Subcutaneous preadipocyte (primary cell): ENCODE measurements around the gene TMEM222. TPM values are rescaled to one million over a fixed set of nuclear protein-coding genes. Genes with fewer than 3 reads are reported as not detected.

Experiments used
- small RNA-seq: library from RNA; depleted of rRNA; stranded (forward); fragments of <200 nt; gene quantifications from one replicate; pipeline ENCODE3, GENCODE V24; 2012
- total RNA-seq: library from RNA; depleted of rRNA; stranded (reverse); fragments of >200 nt; gene quantifications from 2 replicates; pipeline ENCODE4 v1.2.3, GENCODE V29; 2012

TMEM222 gene, protein sequence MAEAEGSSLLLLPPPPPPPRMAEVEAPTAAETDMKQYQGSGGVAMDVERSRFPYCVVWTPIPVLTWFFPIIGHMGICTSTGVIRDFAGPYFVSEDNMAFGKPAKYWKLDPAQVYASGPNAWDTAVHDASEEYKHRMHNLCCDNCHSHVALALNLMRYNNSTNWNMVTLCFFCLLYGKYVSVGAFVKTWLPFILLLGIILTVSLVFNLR
- total RNA-seq = 21.9 and 25.0 TPM in 2 replicates

DNA sequence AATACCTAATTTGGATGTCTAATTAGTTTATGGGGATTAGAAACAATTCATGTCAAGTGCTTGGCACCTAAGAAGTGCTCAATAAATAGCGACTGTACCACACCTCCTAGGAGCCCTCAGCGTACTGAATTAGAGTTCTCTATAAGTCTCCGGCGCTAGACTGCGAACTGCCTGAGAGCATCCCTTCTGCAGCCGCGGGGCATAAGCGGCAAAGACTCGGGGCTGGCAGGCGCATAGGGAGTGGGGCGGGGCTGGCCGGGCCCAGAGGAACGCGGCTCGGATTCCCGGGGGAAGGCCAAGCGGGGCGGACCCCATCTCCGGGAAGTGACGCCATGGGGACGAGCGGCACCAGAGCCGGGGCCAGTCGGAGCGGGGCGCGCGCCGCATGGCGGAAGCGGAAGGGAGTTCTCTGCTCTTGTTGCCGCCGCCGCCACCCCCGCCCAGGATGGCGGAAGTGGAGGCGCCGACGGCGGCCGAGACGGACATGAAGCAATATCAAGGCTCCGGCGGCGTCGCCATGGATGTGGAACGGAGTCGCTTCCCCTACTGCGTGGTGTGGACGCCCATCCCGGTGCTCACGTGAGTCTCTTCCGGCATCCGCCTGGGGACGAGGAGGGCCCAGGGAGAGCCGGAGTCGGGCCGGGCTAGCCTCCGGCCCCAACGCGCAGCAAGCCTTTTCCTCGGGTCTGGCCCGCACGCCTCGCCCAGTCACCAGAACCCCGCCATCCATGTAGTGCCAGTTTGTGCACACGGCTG is at the start of gene TMEM222:
Gene TMEM222, plus strand, starts transcription at position 351 of the 756 bp plus-strand sequence. Its CDS starts 35 bp downstream, at position 386.

DNA sequence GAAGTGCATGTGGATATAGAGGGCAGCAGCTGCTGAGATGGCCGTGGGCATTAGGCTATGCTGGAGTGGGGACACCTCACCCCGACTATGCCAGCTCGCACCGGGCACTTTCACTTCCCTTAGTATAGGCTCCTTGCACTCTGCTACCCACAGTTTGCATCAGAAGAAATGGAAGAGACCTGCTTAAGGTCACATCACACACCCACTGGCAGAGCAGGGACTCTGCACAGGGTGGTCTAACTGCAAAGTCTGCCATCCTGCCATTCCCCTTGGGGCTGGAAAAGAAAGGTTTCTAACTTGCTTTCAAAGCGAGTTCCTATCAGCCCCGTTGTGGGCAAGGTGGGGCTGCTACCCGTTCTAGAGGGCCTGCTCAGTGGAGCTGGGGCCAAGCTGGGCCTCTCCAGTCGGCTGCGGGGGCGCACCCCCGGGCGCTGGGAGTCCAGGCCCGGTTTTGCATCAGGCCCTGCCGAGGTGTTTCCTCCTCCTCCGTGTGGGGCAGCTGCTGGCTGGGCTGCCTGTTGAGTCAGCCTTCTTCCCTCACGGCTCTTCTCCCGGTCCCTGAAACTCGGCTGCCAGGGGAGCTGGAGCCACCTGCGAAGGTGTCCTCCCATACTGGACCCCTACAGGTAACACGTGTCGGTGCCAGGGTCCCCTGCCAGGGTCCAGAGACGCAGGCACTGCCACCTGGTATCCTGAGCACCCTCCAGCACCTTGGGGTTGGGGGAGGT is 19.7 kb downstream of the TMEM222 start, which contains the start of gene SYTL1:
Gene SYTL1, plus strand, starts transcription at position 498 of the 728 bp plus-strand sequence. CDS start 3,313 bp downstream, outside the sequence.

DNA sequence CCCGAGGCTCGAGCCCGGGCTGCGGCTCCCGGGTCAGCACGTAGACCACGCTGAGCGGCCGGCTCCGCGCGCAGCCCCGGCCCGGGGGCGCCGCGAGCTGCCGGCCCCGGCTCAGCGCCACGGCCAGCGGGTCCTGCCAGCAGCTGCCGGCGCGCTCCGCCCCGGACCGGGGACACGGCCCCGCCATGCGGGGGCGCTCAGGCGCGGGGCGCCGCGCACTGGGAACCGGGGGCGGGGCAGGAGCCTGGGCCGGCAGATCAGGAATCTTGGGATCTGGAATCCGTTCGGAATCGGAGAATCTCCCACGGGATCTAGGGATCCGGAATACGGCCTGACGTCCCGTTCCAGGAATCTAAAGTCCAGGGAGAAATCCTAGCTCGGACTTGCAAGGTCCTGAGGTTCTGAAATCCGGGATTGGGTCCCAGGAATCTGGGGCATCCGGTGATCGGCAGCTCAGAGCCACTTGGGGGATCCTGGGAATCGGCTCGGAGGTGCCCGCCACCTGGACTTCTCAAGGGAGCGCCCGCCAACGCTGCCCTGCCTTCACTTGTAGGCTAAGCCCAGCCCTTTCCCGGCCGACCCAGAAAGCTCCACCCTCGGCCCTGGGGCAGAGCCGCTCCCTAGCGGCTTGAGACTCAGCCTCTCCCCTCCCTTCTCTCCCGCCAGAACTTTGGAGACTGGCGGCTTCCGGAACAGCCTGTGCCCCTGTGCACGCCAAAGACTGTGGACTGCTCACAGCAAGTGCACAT is 44.6 kb downstream of the TMEM222 start, which contains the start of gene MAP3K6:
Gene MAP3K6, minus strand, starts transcription at position 551 of the 749 bp plus-strand sequence. Its CDS starts 364 bp downstream, at position 187.

DNA sequence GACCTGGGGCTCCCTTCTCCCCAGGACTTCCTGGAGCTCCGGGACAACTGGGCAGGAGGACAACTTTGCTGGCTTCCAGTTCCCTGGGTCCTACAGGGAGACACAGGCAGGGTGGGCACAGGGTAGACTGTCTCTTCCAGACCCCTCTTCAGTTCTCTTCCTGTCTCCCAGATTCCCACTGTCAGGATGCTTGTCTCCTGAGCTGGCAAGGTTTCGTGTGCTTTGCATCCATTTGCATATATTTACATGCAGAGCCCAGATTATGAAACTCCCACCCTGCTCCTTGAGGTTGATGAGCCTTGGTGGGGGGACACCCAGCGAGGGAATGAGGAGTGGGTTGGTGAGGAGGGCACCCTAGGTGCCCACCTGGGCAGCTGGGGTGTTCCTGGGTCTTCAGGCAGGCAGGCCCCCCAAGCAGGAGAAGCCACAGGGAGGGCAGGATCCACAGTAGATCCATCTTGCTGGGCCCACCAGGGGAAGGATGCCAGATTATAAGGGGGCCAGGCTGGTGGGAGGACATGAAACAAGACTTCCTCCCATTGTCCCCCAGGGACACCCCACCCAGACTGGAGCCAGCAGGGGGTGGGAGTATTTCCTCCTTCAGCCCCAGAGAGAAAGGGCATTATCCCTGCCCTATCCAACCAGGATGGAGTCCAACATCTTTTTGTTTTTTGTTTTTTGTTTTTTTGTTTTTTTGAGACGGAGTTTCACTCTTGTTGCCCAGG is 52.6 kb downstream of the TMEM222 start, which contains the start of gene FCN3:
Gene FCN3, minus strand, starts transcription at position 463 of the 725 bp plus-strand sequence. Its CDS starts 6 bp downstream, at position 457.

DNA sequence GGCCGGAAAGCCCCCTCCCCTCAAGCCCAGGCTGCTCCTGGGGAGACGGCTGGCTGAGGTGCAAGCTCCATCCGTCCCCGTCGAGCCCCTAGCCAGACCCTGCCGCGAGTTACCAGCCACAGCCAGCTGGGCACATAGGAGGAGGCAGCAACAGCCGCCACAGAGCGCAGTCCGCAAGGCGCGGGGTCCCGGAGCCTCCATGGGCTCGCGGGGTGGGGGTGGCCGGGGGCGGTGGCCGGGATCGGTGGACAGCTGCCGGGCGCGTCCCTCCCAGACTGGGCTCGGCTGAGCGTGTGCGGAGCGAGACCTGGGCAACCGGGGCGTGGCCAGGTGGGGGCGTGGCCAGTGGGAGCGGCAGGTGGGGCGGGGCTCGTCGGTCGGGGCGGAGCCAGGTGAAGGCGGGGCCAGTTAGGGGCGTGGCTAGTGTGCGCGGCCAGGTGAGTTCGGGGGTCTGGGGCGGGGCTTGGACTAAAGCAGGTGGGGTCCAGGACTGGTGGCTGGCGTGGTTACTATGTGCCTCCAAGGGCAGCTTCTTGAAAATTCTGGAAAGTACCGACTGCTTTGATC is 61.2 kb downstream of the TMEM222 start, which contains the start of gene CD164L2:
Gene CD164L2, minus strand, starts transcription at position 295 of the 567 bp plus-strand sequence. Its CDS starts 94 bp downstream, at position 201.

Small RNA genes within 50 kb of the gene (small RNA-seq; reads per million reads assigned to genes)
- 0.27 reads per million, percentile 5 among the genes with 10 or more reads in this experiment for gene RNU6-48P

Other genes with a start within 250 kb of the TMEM222 start
- gene SLC9A1, start 167.0 kb upstream of the TMEM222 start, total RNA-seq = 3.7 and 5.3 TPM in 2 replicates
- 13.6 and 18.8 TPM in 2 replicates for gene WDTC1, start 87.5 kb upstream of the TMEM222 start, total RNA-seq
- not detected in 2 replicates for gene SYTL1, start 19.9 kb downstream of the TMEM222 start, total RNA-seq
- gene MAP3K6, start 44.8 kb downstream of the TMEM222 start, total RNA-seq = 24.8 and 26.5 TPM in 2 replicates
- not detected in 2 replicates for gene FCN3, start 52.7 kb downstream of the TMEM222 start, total RNA-seq
- gene CD164L2, start 61.2 kb downstream of the TMEM222 start, total RNA-seq = not detected in 2 replicates
- gene GPR3, start 70.5 kb downstream of the TMEM222 start, total RNA-seq = 0.73 and 1.2 TPM in 2 replicates
- 16.9 and 20.1 TPM in 2 replicates for gene WASF2, start 168.0 kb downstream of the TMEM222 start, total RNA-seq